Activated naive CD8-positive, alpha-beta T cell treated with anti-CD3 and anti-CD28 coated beads, Interleukin-2, amount 50 U/mL, for 24 hours (primary cell): ENCODE data around the gene SYNGR3.

ENCODE experiments used
- ATAC-seq: fragments of 150-1000 bp; cut with Tn5 transposase; one replicate; pipeline ENCODE4 v1.10.0; 2021
- DNase-seq: peaks from one replicate; pipeline ENCODE4 v3.0.0; 2021
- H3K27ac Mint-ChIP-seq: one replicate; pipeline ENCODE4 v1.8.0; 2021; ENCODE audit warnings: mild to moderate bottlenecking, mixed read lengths
- H3K27me3 Mint-ChIP-seq: one replicate; pipeline ENCODE4 v1.8.0; 2021; ENCODE audit warnings: mixed read lengths
- H3K36me3 Mint-ChIP-seq: one replicate; pipeline ENCODE4 v1.8.0; 2021; ENCODE audit warnings: low read depth, mixed read lengths
- H3K4me1 Mint-ChIP-seq: one replicate; pipeline ENCODE4 v1.8.0; 2021; ENCODE audit warnings: mixed read lengths
- H3K4me3 Mint-ChIP-seq: one replicate; pipeline ENCODE4 v1.8.0; 2021; ENCODE audit warnings: mild to moderate bottlenecking, moderate library complexity, mixed read lengths
- H3K9me3 Mint-ChIP-seq: one replicate; pipeline ENCODE4 v1.8.0; 2021; ENCODE audit warnings: mixed read lengths

SYNGR3 gene

GRCh38 chr16:1991135-1991551 lies 1.4 kb downstream of the SYNGR3 start:
- Mint-ChIP-seq H3K27me3 (peaks cover 13% of the 10 kb centered on the region), H3K4me1 (peaks cover 33% of the 10 kb centered on the region), H3K4me3 (peak overlapping the region; percentile 70), H3K9me3 (no peaks in the 10 kb centered on the region), H3K36me3 (no peaks in the 10 kb centered on the region), H3K27ac (peak overlapping the region; percentile 82)
- ATAC-seq (peak; percentile 61), DNase-seq (peak; percentile 69)

- DNase-seq (no peak), ATAC-seq (no peak)
- Mint-ChIP-seq H3K27ac (peak overlapping the region; percentile 82), H3K4me1 (peaks cover 37% of the 10 kb centered on the region), H3K27me3 (peaks cover 13% of the 10 kb centered on the region), H3K9me3 (no peaks in the 10 kb centered on the region), H3K4me3 (peak overlapping the region; percentile 70), H3K36me3 (peaks cover under 1% of the 10 kb centered on the region)
Measured at GRCh38 chr16:1991588-1991947, 1.8 kb downstream of the SYNGR3 start.

GRCh38 chr16:1991948-1992703 lies 2.4 kb downstream of the SYNGR3 start:
- ATAC-seq (peak; percentile 42), DNase-seq (peak; percentile 97)
- no peak overlapping the region for H3K4me3 Mint-ChIP-seq
- no peak overlapping the region for H3K27ac Mint-ChIP-seq
- H3K9me3 Mint-ChIP-seq = no peaks in the 10 kb centered on the region
- H3K4me1 Mint-ChIP-seq = peaks cover 39% of the 10 kb centered on the region
- H3K36me3 Mint-ChIP-seq = peaks cover 3% of the 10 kb centered on the region
- peaks cover 13% of the 10 kb centered on the region for H3K27me3 Mint-ChIP-seq

GRCh38 chr16:1992704-1993317 lies 3.0 kb downstream of the SYNGR3 start:
- ATAC-seq (no peak), DNase-seq (no peak)
- Mint-ChIP-seq H3K27me3 (peaks cover 13% of the 10 kb centered on the region), H3K4me3 (no peak overlapping the region), H3K27ac (no peak overlapping the region), H3K9me3 (no peaks in the 10 kb centered on the region), H3K36me3 (peaks cover 6% of the 10 kb centered on the region), H3K4me1 (peaks cover 42% of the 10 kb centered on the region)

- no peaks in the 10 kb centered on the region for H3K9me3 Mint-ChIP-seq
- ATAC-seq (no peak), DNase-seq (no peak)
- peaks cover 12% of the 10 kb centered on the region for H3K36me3 Mint-ChIP-seq
- H3K27me3 Mint-ChIP-seq = peaks cover 8% of the 10 kb centered on the region
- peak overlapping the region; percentile 19 for H3K27ac Mint-ChIP-seq
- H3K4me3 Mint-ChIP-seq = no peak overlapping the region
- H3K4me1 Mint-ChIP-seq = peaks cover 42% of the 10 kb centered on the region
Measured at GRCh38 chr16:1993731-1994131, 4.0 kb downstream of the SYNGR3 start.

- H3K27me3 Mint-ChIP-seq = no peaks in the 10 kb centered on the region
- peaks cover 20% of the 10 kb centered on the region for H3K4me1 Mint-ChIP-seq
- no peaks in the 10 kb centered on the region for H3K9me3 Mint-ChIP-seq
- no peak overlapping the region for H3K4me3 Mint-ChIP-seq
- H3K27ac Mint-ChIP-seq = no peak overlapping the region
- H3K36me3 Mint-ChIP-seq = peaks cover 20% of the 10 kb centered on the region
- ATAC-seq = no peak
- DNase-seq = no peak
Measured at GRCh38 chr16:1997494-1998359, 8.0 kb downstream of the SYNGR3 start.

GRCh38 chr16:1998360-1998835 lies 8.6 kb downstream of the SYNGR3 start:
- no peak overlapping the region for H3K4me3 Mint-ChIP-seq
- peaks cover 18% of the 10 kb centered on the region for H3K4me1 Mint-ChIP-seq
- H3K27ac Mint-ChIP-seq = no peak overlapping the region
- no peak for DNase-seq
- ATAC-seq = no peak
- H3K36me3 Mint-ChIP-seq = peaks cover 20% of the 10 kb centered on the region
- no peaks in the 10 kb centered on the region for H3K9me3 Mint-ChIP-seq
- H3K27me3 Mint-ChIP-seq = no peaks in the 10 kb centered on the region

GRCh38 chr16:1998852-1999801 lies 9.4 kb downstream of the SYNGR3 start:
- no peaks in the 10 kb centered on the region for H3K27me3 Mint-ChIP-seq
- DNase-seq (no peak), ATAC-seq (no peak)
- no peak overlapping the region for H3K27ac Mint-ChIP-seq
- H3K4me1 Mint-ChIP-seq = peaks cover 12% of the 10 kb centered on the region
- H3K4me3 Mint-ChIP-seq = no peak overlapping the region
- no peaks in the 10 kb centered on the region for H3K9me3 Mint-ChIP-seq
- peaks cover 20% of the 10 kb centered on the region for H3K36me3 Mint-ChIP-seq

GRCh38 chr16:1999866-2000514 lies 10.2 kb downstream of the SYNGR3 start:
- no peak for ATAC-seq
- H3K27ac Mint-ChIP-seq = no peak overlapping the region

GRCh38 chr16:2001035-2001434 lies 11.3 kb downstream of the SYNGR3 start:
- H3K4me1 Mint-ChIP-seq = peaks cover 24% of the 10 kb centered on the region
- no peaks in the 10 kb centered on the region for H3K9me3 Mint-ChIP-seq
- H3K27ac Mint-ChIP-seq = no peak overlapping the region
- no peak overlapping the region for H3K4me3 Mint-ChIP-seq
- no peak for DNase-seq
- H3K36me3 Mint-ChIP-seq = peaks cover 22% of the 10 kb centered on the region
- no peak for ATAC-seq
- H3K27me3 Mint-ChIP-seq = no peaks in the 10 kb centered on the region

More at GRCh38 chr16:1999866-2000514, 10.2 kb downstream of the SYNGR3 start:
- H3K4me3 Mint-ChIP-seq = no peak overlapping the region
- H3K4me1 Mint-ChIP-seq = peaks cover 16% of the 10 kb centered on the region
- no peak for DNase-seq
- H3K36me3 Mint-ChIP-seq = peaks cover 20% of the 10 kb centered on the region
- H3K27me3 Mint-ChIP-seq = no peaks in the 10 kb centered on the region
- H3K9me3 Mint-ChIP-seq = no peaks in the 10 kb centered on the region

GRCh38 chr16:2001456-2002355 lies 11.9 kb downstream of the SYNGR3 start:
- Mint-ChIP-seq H3K36me3 (peaks cover 21% of the 10 kb centered on the region), H3K4me3 (no peak overlapping the region), H3K9me3 (no peaks in the 10 kb centered on the region), H3K27me3 (no peaks in the 10 kb centered on the region), H3K4me1 (peaks cover 22% of the 10 kb centered on the region), H3K27ac (no peak overlapping the region)
- DNase-seq (no peak), ATAC-seq (no peak)

GRCh38 chr16:2002406-2003230 lies 12.8 kb downstream of the SYNGR3 start:
- ATAC-seq (no peak), DNase-seq (no peak)
- no peaks in the 10 kb centered on the region for H3K9me3 Mint-ChIP-seq
- H3K27me3 Mint-ChIP-seq = no peaks in the 10 kb centered on the region
- peaks cover 18% of the 10 kb centered on the region for H3K36me3 Mint-ChIP-seq
- H3K4me3 Mint-ChIP-seq = no peak overlapping the region
- peaks cover 26% of the 10 kb centered on the region for H3K4me1 Mint-ChIP-seq
- H3K27ac Mint-ChIP-seq = peak overlapping the region; percentile 59
